Keratinocyte (primary cell): ENCODE measurements around the gene LGR4. TPM values are rescaled to one million over a fixed set of nuclear protein-coding genes. Genes with fewer than 3 reads are reported as not detected.

Experiments used
- DNase-seq: peaks from one replicate; pipeline ENCODE4 v3.0.0-alpha.2; 2011; ENCODE audit warnings: low read depth, missing footprints, low spot score
- FAIRE-seq: peaks from 2 replicates; lab custom pipeline; 2011; peaks lifted over from hg19 to GRCh38; lab: Jason Lieb, UNC
- H2AFZ ChIP-seq: 2 replicates; pipeline ENCODE4 v1.6.0; 2012; ENCODE audit warnings: low read length, control low read depth, inconsistent platforms; ENCODE audit not compliant: control insufficient read depth
- H3K27ac ChIP-seq: 2 replicates; pipeline ENCODE4 v1.5.1; 2011; ENCODE audit warnings: low read length; ENCODE audit not compliant: control insufficient read depth, insufficient read depth
- H3K27me3 ChIP-seq: 3 replicates; pipeline ENCODE4 v1.6.0; 2011; ENCODE audit warnings: low read length; ENCODE audit not compliant: control insufficient read depth, insufficient read depth; ENCODE audit errors: extremely low read depth
- H3K36me3 ChIP-seq, 2 experiments: 2 replicates in 1 of 2; 3 replicates in 1 of 2; pipeline ENCODE4 v1.5.1; 2011; ENCODE audit warnings: low read length in 2 of 2, mild to moderate bottlenecking in 1 of 2; ENCODE audit not compliant: control insufficient read depth in 2 of 2, insufficient read depth in 2 of 2; ENCODE audit errors: extremely low read depth in 1 of 2
- H3K4me1 ChIP-seq: 3 replicates; pipeline ENCODE4 v1.5.1; 2011; ENCODE audit warnings: low read length; ENCODE audit not compliant: control insufficient read depth, insufficient read depth; ENCODE audit errors: extremely low read depth
- H3K4me2 ChIP-seq: 3 replicates; pipeline ENCODE4 v1.6.0; 2011; ENCODE audit warnings: low read depth, low read length; ENCODE audit not compliant: control insufficient read depth, insufficient read depth; ENCODE audit errors: extremely low read depth
- H3K4me3 ChIP-seq, 3 experiments: fragments of 200-600 bp in 1 of 3; sonication (generic) in 1 of 3; 2 replicates in 2 of 3; 3 replicates in 1 of 3; pipeline ENCODE4 v1.5.1; 2011 to 2016; ENCODE audit warnings: low read length in 3 of 3, mild to moderate bottlenecking in 3 of 3, control low read depth in 2 of 3, inconsistent platforms in 1 of 3, low read depth in 1 of 3, mixed read lengths in 1 of 3, mixed run types in 1 of 3, moderate library complexity in 1 of 3; ENCODE audit not compliant: control insufficient read depth in 2 of 3, insufficient read depth in 2 of 3; ENCODE audit errors: extremely low read depth in 1 of 3
- H3K79me2 ChIP-seq: 2 replicates; pipeline ENCODE4 v1.6.0; 2012; ENCODE audit warnings: low read length; ENCODE audit not compliant: control insufficient read depth, insufficient read depth
- H3K9ac ChIP-seq: 3 replicates; pipeline ENCODE4 v1.6.0; 2011; ENCODE audit warnings: low read length; ENCODE audit not compliant: control insufficient read depth, insufficient read depth; ENCODE audit errors: extremely low read depth
- H3K9me1 ChIP-seq: 3 replicates; pipeline ENCODE4 v1.6.0; 2011; ENCODE audit warnings: low read length; ENCODE audit not compliant: control insufficient read depth, insufficient read depth; ENCODE audit errors: extremely low read depth
- H3K9me3 ChIP-seq: 2 replicates; pipeline ENCODE4 v1.5.1; 2012; ENCODE audit warnings: low read depth, low read length; ENCODE audit not compliant: control insufficient read depth
- H4K20me1 ChIP-seq: 3 replicates; pipeline ENCODE4 v1.6.0; 2011; ENCODE audit warnings: low read length; ENCODE audit not compliant: control insufficient read depth, insufficient read depth; ENCODE audit errors: extremely low read depth
- CTCF ChIP-seq, 3 experiments: IDR thresholded peaks in 1 of 3; conservative IDR thresholded peaks in 1 of 3; optimal IDR thresholded peaks in 1 of 3; 2 replicates in 2 of 3; 3 replicates in 1 of 3; pipeline versions ENCODE3 to v1.5.1; 2011; ENCODE audit warnings: low read length in 3 of 3, mild to moderate bottlenecking in 3 of 3, moderate library complexity in 2 of 3, control low read depth in 1 of 3, inconsistent platforms in 1 of 3; ENCODE audit not compliant: insufficient read depth in 2 of 3; ENCODE audit errors: extremely low read depth in 1 of 3
- EZH2 ChIP-seq: IDR thresholded peaks from one replicate; pipeline ENCODE4 v1.6.1; 2012; ENCODE audit warnings: inconsistent platforms, mild to moderate bottlenecking, low read length, moderate library complexity
- dilution Hi-C: fragments of 300-500 bp; cut with MboI; formaldehyde crosslinking; loops from one replicate; pipeline ENCODE4 v1.7.0; 2020; ENCODE audit warnings: low sequenced_read_pairs; ENCODE audit not compliant: extremely low pct_ligation_motif_present
- polyA plus RNA-seq, 5 experiments: library from polyadenylated mRNA; depleted of rRNA in 3 of 5; stranded (reverse) in 3 of 5; stranded (forward) in 1 of 5; unstranded in 1 of 5; fragments of >200 nt; gene quantifications; 1 replicate in 1 of 5; 2 replicates in 3 of 5; 3 replicates in 1 of 5; pipeline versions ENCODE4 v1.2.1 to v1.2.3, GENCODE V29; 2011 to 2012; ENCODE audit warnings: missing spikeins in 2 of 5, low read depth in 1 of 5, low replicate concordance in 1 of 5

The LGR4 gene
- polyA plus RNA-seq, 1 donor (not counting 4 experiments of a cell fraction or from before 2014, with no cell fraction given) = 49.7 TPM

DNA sequence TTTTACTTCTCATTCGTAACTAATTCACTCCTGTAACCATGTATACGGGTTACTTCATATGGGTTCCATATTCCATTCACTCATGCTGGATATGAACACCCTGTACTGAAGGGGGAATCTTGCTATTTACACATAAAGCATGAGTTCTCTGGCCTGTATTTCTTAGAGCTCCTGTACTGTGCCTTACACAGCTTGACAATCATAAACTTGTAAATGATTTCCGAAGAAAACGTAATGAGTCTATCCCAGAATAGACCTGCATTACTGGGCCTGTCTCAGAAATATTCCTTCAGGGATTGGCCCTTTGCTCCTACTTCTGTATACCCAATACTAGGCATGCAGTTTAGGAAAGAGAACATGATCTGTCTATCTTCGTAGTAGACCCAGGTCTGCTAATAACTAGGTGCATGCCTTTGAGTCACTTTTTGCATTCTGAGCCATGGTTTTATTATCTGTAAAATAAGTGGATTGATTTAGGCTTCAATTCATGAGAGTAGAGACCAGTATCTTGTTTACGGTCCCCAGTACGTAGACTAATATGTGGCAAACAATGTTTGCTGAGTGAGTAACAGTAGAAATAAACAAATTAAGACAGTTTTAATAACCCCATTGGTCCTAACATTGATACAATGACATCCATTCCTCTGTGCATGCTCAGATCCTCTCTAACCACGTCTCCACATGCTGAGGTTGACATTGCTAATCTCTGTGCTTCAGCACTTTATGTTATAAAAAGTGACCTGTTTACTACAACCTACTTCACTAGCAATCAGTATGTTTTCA, 110.8 kb downstream of the LGR4 start:
- H3K4me3 ChIP-seq = peak overlapping the region in 1 of 3 experiments; percentile 76
- H3K79me2 ChIP-seq = no peaks in the 10 kb centered on the region
- FAIRE-seq (peak; percentile 51), DNase-seq (no peak)
- no peak for TF ChIP-seq CTCF (optimal IDR thresholded peaks at IDR 0.05 in 1 of 3, IDR thresholded peaks at IDR 0.05 in 1 of 3, conservative IDR thresholded peaks at IDR 0.05 in 1 of 3; ENCODE audit: extremely low read depth in 1 of 3, insufficient read depth in 2 of 3, low read length in 3 of 3)
- no peak for TF ChIP-seq EZH2
- H3K9me1 ChIP-seq = no peaks in the 10 kb centered on the region
- peak overlapping the region; percentile 100 for H3K4me2 ChIP-seq
- H3K9me3 ChIP-seq = no peaks in the 10 kb centered on the region
- H2AFZ ChIP-seq = no peak overlapping the region
- H3K36me3 ChIP-seq = no peaks in the 10 kb centered on the region
- dilution Hi-C loops = no loop called here
- H3K27me3 ChIP-seq = no peaks in the 10 kb centered on the region
- H3K27ac ChIP-seq = peak overlapping the region; percentile 56
- H4K20me1 ChIP-seq = no peaks in the 10 kb centered on the region
- H3K9ac ChIP-seq = peak overlapping the region; percentile 82
- peaks cover 16% of the 10 kb centered on the region for H3K4me1 ChIP-seq

DNA sequence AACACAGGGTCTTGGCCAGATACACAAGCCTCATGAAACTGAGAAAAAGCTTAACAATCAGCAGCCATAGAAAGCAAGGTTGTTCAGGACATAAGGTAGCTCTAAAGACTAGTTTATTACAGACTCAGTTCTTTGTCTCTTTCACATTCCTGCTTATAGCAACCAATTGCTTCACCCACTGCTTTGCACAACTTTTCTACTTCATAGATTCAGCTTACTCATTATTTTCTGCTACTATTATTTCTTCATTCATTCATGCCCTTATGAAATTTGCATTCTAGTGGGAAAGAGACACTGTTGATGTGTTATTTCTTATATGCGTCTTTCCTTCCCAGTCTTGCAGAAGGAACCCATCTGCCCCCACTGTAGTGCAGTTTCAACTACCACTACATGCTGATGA, 114.3 kb downstream of the LGR4 start:
- no peak overlapping the region for H3K27ac ChIP-seq
- TF ChIP-seq CTCF (optimal IDR thresholded peaks at IDR 0.05 in 1 of 3, IDR thresholded peaks at IDR 0.05 in 1 of 3, conservative IDR thresholded peaks at IDR 0.05 in 1 of 3; ENCODE audit: extremely low read depth in 1 of 3, insufficient read depth in 2 of 3, low read length in 3 of 3) (no peak), EZH2 (no peak)
- H2AFZ ChIP-seq = no peak overlapping the region
- DNase-seq = no peak
- no peak overlapping the region for H3K9ac ChIP-seq
- FAIRE-seq = no peak
- H3K9me1 ChIP-seq = no peaks in the 10 kb centered on the region
- H3K79me2 ChIP-seq = no peaks in the 10 kb centered on the region
- no peak overlapping the region for H3K4me2 ChIP-seq
- dilution Hi-C loops = no loop called here
- peaks cover 12% of the 10 kb centered on the region for H3K4me1 ChIP-seq
- H3K36me3 ChIP-seq = no peaks in the 10 kb centered on the region
- H3K4me3 ChIP-seq = no peak overlapping the region
- no peaks in the 10 kb centered on the region for H3K9me3 ChIP-seq
- no peaks in the 10 kb centered on the region for H3K27me3 ChIP-seq
- H4K20me1 ChIP-seq = no peaks in the 10 kb centered on the region
